Peyer's patch (tissue), 4 donors: ENCODE data around the gene PRKCI.

Source experiments
- CTCF ChIP-seq, 6 experiments: fragments of 450-650 bp in 4 of 6; fragments of 200-600 bp in 2 of 6; sonication (generic) in 1 of 6; IDR thresholded peaks; one replicate each; pipeline ENCODE4 v1.5.1; 2017 to 2019; ENCODE audit warnings: antibody characterized with exemption in 6 of 6, mild to moderate bottlenecking in 3 of 6, moderate library complexity in 1 of 6
- POLR2A ChIP-seq, 2 donors: fragments of 450-650 bp; IDR thresholded peaks; one replicate each; pipeline ENCODE4 v1.5.1; 2017; ENCODE audit warnings: antibody characterized with exemption in 2 of 2, mild to moderate bottlenecking in 2 of 2, moderate library complexity in 2 of 2

GRCh38 chr3:170225166-170225565, 2.9 kb downstream of the PRKCI start:
- no peak for TF ChIP-seq CTCF (IDR thresholded peaks at IDR 0.05)
- no peak for TF ChIP-seq POLR2A (IDR thresholded peaks at IDR 0.05)
